ENCODE data around the gene FRMD8. TPM values are rescaled to one million over a fixed set of nuclear protein-coding genes. Genes with fewer than 3 reads are reported as not detected.

Gene FRMD8
- total and polyA plus RNA-seq, 2 experiments from 2014 or later = 7.0 to 35.4 TPM

DNA sequence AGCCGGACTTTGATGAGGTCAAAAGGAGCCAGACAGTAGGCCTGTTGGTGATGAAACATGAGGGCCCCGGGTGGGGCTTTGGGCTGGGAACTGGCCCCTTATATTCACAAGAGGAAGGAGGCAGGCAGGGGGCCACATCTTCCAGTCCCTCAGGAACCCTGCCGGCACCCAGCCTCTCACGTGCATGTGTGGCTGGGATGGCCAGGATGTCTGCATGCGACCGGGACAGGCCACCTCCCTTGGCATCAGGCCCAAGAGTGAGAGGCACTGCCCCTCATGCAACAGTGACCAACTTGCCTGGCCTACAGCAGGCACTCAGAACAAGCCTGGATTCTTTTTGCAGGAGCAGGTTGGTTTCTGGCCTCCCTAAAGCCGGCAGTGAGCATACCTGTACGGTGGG, 9.4 kb upstream of the FRMD8 start:
- Histone ChIP-seq H4K20me1 (replicated peaks; ENCODE audit: insufficient read depth) (no peaks in the 10 kb centered on the region), H3K79me2 (replicated peaks; ENCODE audit: insufficient read depth) (no peaks in the 10 kb centered on the region), H3K36me3 (ENCODE audit: insufficient read depth) (no peaks in the 10 kb centered on the region), H2AFZ (peak overlapping the region; percentile 47; the same call in 1 of the 2 replicates), H3K27ac (ENCODE audit: low read depth) (no peak overlapping the region), H3K9me2 (ENCODE audit: insufficient read depth) (no peaks in the 10 kb centered on the region), H3K4me3 (no peak overlapping the region), H3F3A (replicated peaks; ENCODE audit: low read depth) (no peaks in the 10 kb centered on the region), H3K27me3 (ENCODE audit: insufficient read depth) (no peaks in the 10 kb centered on the region), H3K4me1 (ENCODE audit: insufficient read depth) (no peaks in the 10 kb centered on the region; the same call in 1 of the 2 replicates), H3K4me2 (no peak overlapping the region)
- peaks cover 5% of the 10 kb centered on the region; the same call in 2 of the 3 replicates for H3K4me1 Mint-ChIP-seq
- no peak overlapping the region for H3K4me3 Mint-ChIP-seq
- no peak overlapping the region for H3K27ac Mint-ChIP-seq
- H3K9me3 Mint-ChIP-seq = no peaks in the 10 kb centered on the region
- DNase-seq (ENCODE audit: low spot score) = no peak
- ATAC-seq = no peak
- H3K36me3 Mint-ChIP-seq (ENCODE audit: low read depth) = no peaks in the 10 kb centered on the region
- TF ChIP-seq STAT1 (IDR thresholded peaks at IDR 0.05; ENCODE audit: unreplicated experiment) = no peak
- TF ChIP-seq EZH2phosphoT487 (IDR thresholded peaks at IDR 0.05; ENCODE audit: unreplicated experiment) = no peak
- no peak for TF ChIP-seq POLR2AphosphoS5 (IDR thresholded peaks at IDR 0.05; ENCODE audit: low read depth)
- TF ChIP-seq ZNF114 (CRISPR knock-in tag; IDR thresholded peaks at IDR 0.05) = no peak
- TF ChIP-seq, protein P1, sequence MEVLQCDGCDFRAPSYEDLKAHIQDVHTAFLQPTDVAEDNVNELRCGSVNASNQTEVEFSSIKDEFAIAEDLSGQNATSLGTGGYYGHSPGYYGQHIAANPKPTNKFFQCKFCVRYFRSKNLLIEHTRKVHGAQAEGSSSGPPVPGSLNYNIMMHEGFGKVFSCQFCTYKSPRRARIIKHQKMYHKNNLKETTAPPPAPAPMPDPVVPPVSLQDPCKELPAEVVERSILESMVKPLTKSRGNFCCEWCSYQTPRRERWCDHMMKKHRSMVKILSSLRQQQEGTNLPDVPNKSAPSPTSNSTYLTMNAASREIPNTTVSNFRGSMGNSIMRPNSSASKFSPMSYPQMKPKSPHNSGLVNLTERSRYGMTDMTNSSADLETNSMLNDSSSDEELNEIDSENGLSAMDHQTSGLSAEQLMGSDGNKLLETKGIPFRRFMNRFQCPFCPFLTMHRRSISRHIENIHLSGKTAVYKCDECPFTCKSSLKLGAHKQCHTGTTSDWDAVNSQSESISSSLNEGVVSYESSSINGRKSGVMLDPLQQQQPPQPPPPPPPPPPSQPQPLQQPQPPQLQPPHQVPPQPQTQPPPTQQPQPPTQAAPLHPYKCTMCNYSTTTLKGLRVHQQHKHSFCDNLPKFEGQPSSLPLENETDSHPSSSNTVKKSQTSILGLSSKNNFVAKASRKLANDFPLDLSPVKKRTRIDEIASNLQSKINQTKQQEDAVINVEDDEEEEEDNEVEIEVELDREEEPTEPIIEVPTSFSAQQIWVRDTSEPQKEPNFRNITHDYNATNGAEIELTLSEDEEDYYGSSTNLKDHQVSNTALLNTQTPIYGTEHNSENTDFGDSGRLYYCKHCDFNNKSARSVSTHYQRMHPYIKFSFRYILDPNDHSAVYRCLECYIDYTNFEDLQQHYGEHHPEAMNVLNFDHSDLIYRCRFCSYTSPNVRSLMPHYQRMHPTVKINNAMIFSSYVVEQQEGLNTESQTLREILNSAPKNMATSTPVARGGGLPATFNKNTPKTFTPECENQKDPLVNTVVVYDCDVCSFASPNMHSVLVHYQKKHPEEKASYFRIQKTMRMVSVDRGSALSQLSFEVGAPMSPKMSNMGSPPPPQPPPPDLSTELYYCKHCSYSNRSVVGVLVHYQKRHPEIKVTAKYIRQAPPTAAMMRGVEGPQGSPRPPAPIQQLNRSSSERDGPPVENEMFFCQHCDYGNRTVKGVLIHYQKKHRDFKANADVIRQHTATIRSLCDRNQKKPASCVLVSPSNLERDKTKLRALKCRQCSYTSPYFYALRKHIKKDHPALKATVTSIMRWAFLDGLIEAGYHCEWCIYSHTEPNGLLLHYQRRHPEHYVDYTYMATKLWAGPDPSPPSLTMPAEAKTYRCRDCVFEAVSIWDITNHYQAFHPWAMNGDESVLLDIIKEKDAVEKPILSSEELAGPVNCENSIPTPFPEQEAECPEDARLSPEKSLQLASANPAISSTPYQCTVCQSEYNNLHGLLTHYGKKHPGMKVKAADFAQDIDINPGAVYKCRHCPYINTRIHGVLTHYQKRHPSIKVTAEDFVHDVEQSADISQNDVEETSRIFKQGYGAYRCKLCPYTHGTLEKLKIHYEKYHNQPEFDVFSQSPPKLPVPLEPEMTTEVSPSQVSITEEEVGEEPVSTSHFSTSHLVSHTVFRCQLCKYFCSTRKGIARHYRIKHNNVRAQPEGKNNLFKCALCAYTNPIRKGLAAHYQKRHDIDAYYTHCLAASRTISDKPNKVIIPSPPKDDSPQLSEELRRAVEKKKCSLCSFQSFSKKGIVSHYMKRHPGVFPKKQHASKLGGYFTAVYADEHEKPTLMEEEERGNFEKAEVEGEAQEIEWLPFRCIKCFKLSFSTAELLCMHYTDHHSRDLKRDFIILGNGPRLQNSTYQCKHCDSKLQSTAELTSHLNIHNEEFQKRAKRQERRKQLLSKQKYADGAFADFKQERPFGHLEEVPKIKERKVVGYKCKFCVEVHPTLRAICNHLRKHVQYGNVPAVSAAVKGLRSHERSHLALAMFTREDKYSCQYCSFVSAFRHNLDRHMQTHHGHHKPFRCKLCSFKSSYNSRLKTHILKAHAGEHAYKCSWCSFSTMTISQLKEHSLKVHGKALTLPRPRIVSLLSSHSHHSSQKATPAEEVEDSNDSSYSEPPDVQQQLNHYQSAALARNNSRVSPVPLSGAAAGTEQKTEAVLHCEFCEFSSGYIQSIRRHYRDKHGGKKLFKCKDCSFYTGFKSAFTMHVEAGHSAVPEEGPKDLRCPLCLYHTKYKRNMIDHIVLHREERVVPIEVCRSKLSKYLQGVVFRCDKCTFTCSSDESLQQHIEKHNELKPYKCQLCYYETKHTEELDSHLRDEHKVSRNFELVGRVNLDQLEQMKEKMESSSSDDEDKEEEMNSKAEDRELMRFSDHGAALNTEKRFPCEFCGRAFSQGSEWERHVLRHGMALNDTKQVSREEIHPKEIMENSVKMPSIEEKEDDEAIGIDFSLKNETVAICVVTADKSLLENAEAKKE (CRISPR knock-in tag; IDR thresholded peaks at IDR 0.05) = no peak
- no peak for TF ChIP-seq EZH2 (IDR thresholded peaks at IDR 0.05; ENCODE audit: low read depth, unreplicated experiment)
- TF ChIP-seq, protein P2, sequence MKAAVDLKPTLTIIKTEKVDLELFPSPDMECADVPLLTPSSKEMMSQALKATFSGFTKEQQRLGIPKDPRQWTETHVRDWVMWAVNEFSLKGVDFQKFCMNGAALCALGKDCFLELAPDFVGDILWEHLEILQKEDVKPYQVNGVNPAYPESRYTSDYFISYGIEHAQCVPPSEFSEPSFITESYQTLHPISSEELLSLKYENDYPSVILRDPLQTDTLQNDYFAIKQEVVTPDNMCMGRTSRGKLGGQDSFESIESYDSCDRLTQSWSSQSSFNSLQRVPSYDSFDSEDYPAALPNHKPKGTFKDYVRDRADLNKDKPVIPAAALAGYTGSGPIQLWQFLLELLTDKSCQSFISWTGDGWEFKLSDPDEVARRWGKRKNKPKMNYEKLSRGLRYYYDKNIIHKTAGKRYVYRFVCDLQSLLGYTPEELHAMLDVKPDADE (IDR thresholded peaks at IDR 0.05) = no peak
- no peak for TF ChIP-seq CREB1 (CRISPR knock-in tag; IDR thresholded peaks at IDR 0.05; ENCODE audit: low read depth)
- TF ChIP-seq NANOG (IDR thresholded peaks at IDR 0.05; ENCODE audit: borderline replicate concordance) = no peak
- no peak for TF ChIP-seq JUNB (IDR thresholded peaks at IDR 0.05; ENCODE audit: unreplicated experiment)
- TF ChIP-seq CTCF (conservative IDR thresholded peaks at IDR 0.05; ENCODE audit: low read depth in 2 of 2) = no peak
- TF ChIP-seq REST (IDR thresholded peaks at IDR 0.05; ENCODE audit: unreplicated experiment) = no peak
- no peak for TF ChIP-seq ZNF331 (CRISPR knock-in tag; IDR thresholded peaks at IDR 0.05; ENCODE audit: low read depth)
- H3K27me3 Mint-ChIP-seq (ENCODE audit: insufficient read depth, low read depth, poor library complexity) = peaks cover 12% of the 10 kb centered on the region
